ENCODE results near the gene ZNF32. TPM values are rescaled to one million over a fixed set of nuclear protein-coding genes. Genes with fewer than 3 reads are reported as not detected.
A peak's percentile ranks its signal among the peaks of the same experiment; 100 is the strongest.

ZNF32 gene
- total RNA-seq, 1 experiment from 2014 or later: 23.9 TPM

- TF ChIP-seq ZNF425 (CRISPR knock-in tag; conservative IDR thresholded peaks at IDR 0.05) (no peak), NR3C1 (CRISPR knock-in tag; conservative IDR thresholded peaks at IDR 0.05; ENCODE audit: low read depth) (no peak)
These were observed 42.8 kb upstream of the ZNF32 start (continued) for GRCh38 chr10:43691485-43691884.

GRCh38 chr10:43689955-43690771, 41.5 kb upstream of the ZNF32 start:
- DNase-seq (ENCODE audit: low spot score) (peak; percentile 87), ATAC-seq (peak; percentile 92)
- ChIA-PET CTCF (interaction anchor here (0.5 to 2.7 kb wide), 52 partner anchors 8 to 1173 kb away, joined by 3 to 21 read pairs (median 3); partner anchors contain the start of genes CXCL12 and ZNF32), POLR2A (interaction anchor here (0.5 kb wide), 1 partner anchor 532 kb away, joined by 3 read pairs; no protein-coding TSS in a partner anchor)
- TF ChIP-seq ELF4 (CRISPR knock-in tag; IDR thresholded peaks at IDR 0.05; ENCODE audit: low read depth) (0 out of 2 replicates have a peak, but pooled peaks have one; percentile 3), SOX15 (CRISPR knock-in tag; IDR thresholded peaks at IDR 0.05) (no peak), SP1 (CRISPR knock-in tag; conservative IDR thresholded peaks at IDR 0.05) (0 out of 2 replicates have a peak, but pooled peaks have one; percentile 3), TEAD1 (CRISPR knock-in tag; IDR thresholded peaks at IDR 0.05) (0 out of 2 replicates have a peak, but pooled peaks have one; percentile 11), ESRRA (CRISPR knock-in tag; IDR thresholded peaks at IDR 0.05; ENCODE audit: borderline replicate concordance) (peak; percentile 70; the same call in 1 of the 2 replicates), CREB1 (CRISPR knock-in tag; IDR thresholded peaks at IDR 0.05) (0 out of 2 replicates have a peak, but pooled peaks have one; percentile 44), MAX (CRISPR knock-in tag; IDR thresholded peaks at IDR 0.05) (peak; percentile 22), ZBTB21 (CRISPR knock-in tag; IDR thresholded peaks at IDR 0.05; ENCODE audit: borderline replicate concordance) (0 out of 2 replicates have a peak, but pooled peaks have one; percentile 36), FOXK1 (CRISPR knock-in tag; IDR thresholded peaks at IDR 0.05) (0 out of 2 replicates have a peak, but pooled peaks have one; percentile 42), JUN (CRISPR knock-in tag; IDR thresholded peaks at IDR 0.05) (no peak; the same call in 1 of the 2 replicates), CBFB (CRISPR knock-in tag; IDR thresholded peaks at IDR 0.05; ENCODE audit: low read depth) (no peak), FOXP1 (CRISPR knock-in tag; IDR thresholded peaks at IDR 0.05; ENCODE audit: borderline replicate concordance) (peak; percentile 26; the same call in 1 of the 2 replicates), CTCF (IDR thresholded peaks at IDR 0.05) (peak; percentile 90), RELA (CRISPR knock-in tag; IDR thresholded peaks at IDR 0.05; ENCODE audit: borderline replicate concordance) (peak; percentile 61; the same call in 1 of the 2 replicates), HMGXB4 (CRISPR knock-in tag; IDR thresholded peaks at IDR 0.05) (peak; percentile 97), ZNF425 (CRISPR knock-in tag; conservative IDR thresholded peaks at IDR 0.05) (no peak), CREM (CRISPR knock-in tag; IDR thresholded peaks at IDR 0.05) (no peak), KAT7 (CRISPR knock-in tag; IDR thresholded peaks at IDR 0.05; ENCODE audit: borderline replicate concordance) (peak; percentile 86; the same call in 1 of the 2 replicates)
- H3K4me1 Mint-ChIP-seq: 0 out of 2 replicates have a peak, but pooled peaks cover 5% of the 10 kb centered on the region
- peaks cover 66% of the 10 kb centered on the region for H3K27me3 Mint-ChIP-seq (ENCODE audit: low read depth)
- H3K27ac Mint-ChIP-seq: no peak overlapping the region
- no peaks in the 10 kb centered on the region for H3K36me3 Mint-ChIP-seq
- H3K9me3 Mint-ChIP-seq: no peaks in the 10 kb centered on the region
- peak overlapping the region; percentile 80 for H3K4me3 Mint-ChIP-seq

Measured in WTC11 (cell line).